NT2/D1 (cell line): Measurements from ENCODE around the gene NAA80.

Source experiments
- SUZ12 ChIP-seq: IDR thresholded peaks from 2 replicates; pipeline ENCODE4 v1.6.1; 2011; ENCODE audit not compliant: insufficient read length, insufficient read depth; ENCODE audit errors: extremely low read depth
- YY1 ChIP-seq: IDR thresholded peaks from 2 replicates; pipeline ENCODE4 v1.6.1; 2011; ENCODE audit not compliant: insufficient read length, insufficient read depth
- ZNF274 ChIP-seq: IDR thresholded peaks from 2 replicates; pipeline ENCODE4 v1.6.1; 2011; ENCODE audit warnings: mild to moderate bottlenecking, low read depth, low read length

DNA sequence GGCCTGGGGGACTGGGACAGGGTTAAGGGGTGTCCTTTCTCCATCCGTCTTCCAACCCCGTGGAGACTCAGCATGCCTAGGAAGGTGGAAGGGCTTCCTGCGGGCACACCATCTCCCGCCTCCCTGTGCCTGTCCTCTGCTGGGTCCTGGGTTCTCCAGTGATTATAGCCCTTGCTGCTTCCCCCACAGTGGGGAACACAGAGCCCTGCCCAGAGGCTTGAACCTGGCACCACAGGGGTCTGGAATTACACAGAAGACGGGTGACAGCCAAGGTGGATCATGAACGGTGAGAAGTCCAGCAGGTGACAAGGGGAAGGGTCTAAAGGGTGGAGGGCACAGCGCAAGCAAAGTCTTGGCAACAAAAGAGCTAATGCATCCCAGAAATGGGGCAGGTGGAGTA, 36.4 kb downstream of the NAA80 start:
- TF ChIP-seq ZNF274, result no peak
- no peak for TF ChIP-seq SUZ12
- no peak for TF ChIP-seq YY1
